Prostate gland (tissue), 2 donors: ENCODE measurements around the gene PPP1R13B.

ENCODE experiments used
- CTCF ChIP-seq, 4 experiments: fragments of 200-600 bp in 2 of 4; fragments of 450-650 bp in 2 of 4; sonication (generic) in 2 of 4; IDR thresholded peaks; 1 replicate in 3 of 4; 2 replicates in 1 of 4; pipeline ENCODE4 v1.5.1; 2016 to 2019; ENCODE audit warnings: antibody characterized with exemption in 4 of 4, mild to moderate bottlenecking in 2 of 4, moderate library complexity in 2 of 4
- POLR2A ChIP-seq: fragments of 450-650 bp; IDR thresholded peaks from one replicate; pipeline ENCODE4 v1.6.1; 2016; ENCODE audit warnings: antibody characterized with exemption, mild to moderate bottlenecking
- POLR2AphosphoS5 ChIP-seq: sonication (generic); formaldehyde crosslinking; IDR thresholded peaks from one replicate; pipeline ENCODE4 v1.6.1; 2017; ENCODE audit warnings: antibody characterized with exemption

GRCh38 chr14:103845327-103845726 lies 2.0 kb downstream of the PPP1R13B start:
- TF ChIP-seq CTCF (IDR thresholded peaks at IDR 0.05): no peak
- no peak for TF ChIP-seq POLR2AphosphoS5
- TF ChIP-seq POLR2A: no peak
